Stimulated activated naive B cell treated with anti-CD40 and anti-IgM and Interleukin-4, amounts not matched to agents 10 μg/mL and 1 μg/mL and 100 μg/mL, for 72 hours (primary cell): Measurements from ENCODE around the gene PKD1.
"Not testable (repeated sequence)": the region's sequence is repeated elsewhere in the genome, so short reads cannot be mapped to it uniquely, and the experiment has no call there.

Experiments used
- ATAC-seq, 2 donors: fragments of 150-1000 bp; cut with Tn5 transposase; replicated peaks; 2 replicates each; pipeline ENCODE4 v1.10.0; 2021; ENCODE audit warnings: moderate library complexity in 1 of 2
- DNase-seq: peaks from one replicate; pipeline ENCODE4 v3.0.0; 2021
- H3K27ac Mint-ChIP-seq: one replicate; pipeline ENCODE4 v1.8.0; 2022; ENCODE audit warnings: mild to moderate bottlenecking, mixed read lengths
- H3K27me3 Mint-ChIP-seq, 2 donors: one replicate each; pipeline ENCODE4 v1.8.0; 2022; ENCODE audit warnings: mixed read lengths in 2 of 2
- H3K36me3 Mint-ChIP-seq, 2 donors: one replicate each; pipeline ENCODE4 v1.8.0; 2022; ENCODE audit warnings: mixed read lengths in 2 of 2, mild to moderate bottlenecking in 1 of 2
- H3K4me1 Mint-ChIP-seq, 2 donors: one replicate each; pipeline ENCODE4 v1.8.0; 2022; ENCODE audit warnings: mixed read lengths in 2 of 2, mild to moderate bottlenecking in 1 of 2
- H3K4me3 Mint-ChIP-seq, 2 donors: one replicate each; pipeline ENCODE4 v1.8.0; 2022; ENCODE audit warnings: mild to moderate bottlenecking in 2 of 2, mixed read lengths in 2 of 2, moderate library complexity in 1 of 2
- H3K9me3 Mint-ChIP-seq, 2 donors: one replicate each; pipeline ENCODE4 v1.8.0; 2022; ENCODE audit warnings: mixed read lengths in 2 of 2, mild to moderate bottlenecking in 1 of 2

Gene PKD1

DNA sequence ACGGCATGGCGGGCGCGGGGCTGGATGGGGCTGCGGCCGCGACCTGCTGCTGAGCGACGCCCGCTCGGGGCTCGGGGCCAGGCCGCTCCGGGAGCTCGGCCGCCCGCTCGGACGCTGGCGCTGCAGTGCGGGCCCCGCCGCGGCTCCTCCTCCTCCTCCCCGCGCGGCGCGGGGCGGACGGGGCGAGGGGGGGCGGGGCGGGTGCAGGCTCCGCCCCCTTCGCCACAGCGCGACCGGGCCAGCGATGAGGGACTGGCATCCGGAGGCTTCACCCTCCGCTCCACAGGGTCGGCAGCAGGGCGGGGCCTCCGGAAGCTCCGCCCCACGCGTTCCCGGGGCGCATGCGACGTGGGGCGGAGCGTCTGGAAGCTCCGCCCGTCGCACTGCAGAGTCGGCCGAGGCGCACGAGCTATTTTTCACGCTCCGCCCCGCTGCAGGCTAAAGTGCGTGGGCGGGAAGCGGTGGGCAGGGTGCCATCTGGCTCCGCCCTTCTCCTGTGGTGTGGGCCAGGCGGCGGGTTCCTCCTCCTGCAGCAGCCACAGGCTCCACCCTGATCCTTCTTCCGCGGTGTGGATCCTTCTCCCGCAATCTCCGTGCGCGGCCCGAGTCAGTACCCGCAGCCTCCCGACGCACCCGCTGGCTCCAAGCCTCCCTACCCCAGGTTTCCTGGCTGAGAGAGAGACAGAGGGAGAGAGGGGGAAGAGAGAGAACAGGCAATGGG is at the start of gene PKD1:
Gene PKD1 (minus strand): TSS at position 129 of the 721 bp plus-strand sequence. CDS start 209 bp downstream, outside the sequence.
- H3K36me3 Mint-ChIP-seq = not testable (repeated sequence)
- peaks cover 6 to 25% of the 10 kb centered on the region in 2 donors for H3K4me1 Mint-ChIP-seq
- ATAC-seq = peak; percentile 60 to 75

DNA sequence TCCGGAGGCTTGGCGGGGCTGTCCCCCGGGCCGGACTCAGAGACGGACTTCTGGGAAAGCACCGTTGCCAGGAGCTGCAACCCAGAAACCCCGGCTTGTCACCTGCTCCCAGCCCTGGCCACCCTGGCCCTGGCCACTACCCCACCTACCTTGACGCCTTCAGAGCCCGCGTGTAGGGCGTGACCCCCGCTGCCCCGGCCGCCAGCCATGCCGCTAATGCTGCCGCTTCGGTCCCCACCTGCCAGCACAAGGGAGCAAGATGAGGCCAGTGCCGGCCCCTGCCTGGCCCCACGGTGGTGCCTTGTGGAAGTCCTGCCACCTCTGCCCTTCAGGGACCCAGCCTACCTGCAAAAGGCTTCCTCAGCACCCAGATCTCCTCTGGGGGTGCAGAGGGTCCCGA is 49.3 kb upstream of the PKD1 start:
- Mint-ChIP-seq H3K27ac (no peak overlapping the region), H3K27me3 (no peaks in the 10 kb centered on the region), H3K36me3 (peaks cover 5% of the 10 kb centered on the region in 2 donors), H3K9me3 (no peaks in the 10 kb centered on the region), H3K4me1 (peaks cover 0 to 5% of the 10 kb centered on the region in 2 donors), H3K4me3 (no peak overlapping the region)
- no peak for ATAC-seq
- no peak for DNase-seq

More for the DNA sequence above, at the start of gene PKD1:
- peak; percentile 99 for DNase-seq
- Mint-ChIP-seq H3K27ac (peak within 1 kb of the TSS; percentile 97), H3K4me3 (peak within 1 kb of the TSS; percentile 98 to 99)
- not testable (repeated sequence) for H3K27me3 Mint-ChIP-seq, H3K9me3 Mint-ChIP-seq

DNA sequence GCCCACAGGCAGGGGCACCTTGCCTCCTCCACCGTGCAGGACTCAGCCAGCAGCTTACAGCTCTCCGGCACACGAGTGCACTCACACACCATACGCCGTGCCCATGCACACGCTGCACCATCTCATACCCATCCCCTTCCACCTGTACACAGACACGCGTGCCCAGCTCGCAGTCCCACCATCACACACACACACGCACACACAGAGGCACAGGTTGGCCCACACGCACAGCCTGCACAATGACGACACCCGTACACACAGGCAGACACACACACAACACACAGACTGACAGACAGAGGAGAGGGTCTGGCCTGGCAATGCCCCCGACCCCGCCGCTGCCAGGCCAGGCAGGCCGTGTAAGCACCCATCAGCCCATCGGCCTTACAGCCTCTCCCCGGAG is 48.6 kb upstream of the PKD1 start:
- no peaks in the 10 kb centered on the region for H3K9me3 Mint-ChIP-seq
- peaks cover 0 to 5% of the 10 kb centered on the region in 2 donors for H3K4me1 Mint-ChIP-seq
- peaks cover 0 to 3% of the 10 kb centered on the region in 2 donors for H3K27me3 Mint-ChIP-seq
- ATAC-seq (no peak), DNase-seq (no peak)
- H3K36me3 Mint-ChIP-seq = peaks cover 5 to 7% of the 10 kb centered on the region in 2 donors
- no peak overlapping the region for H3K4me3 Mint-ChIP-seq
- H3K27ac Mint-ChIP-seq = no peak overlapping the region

DNA sequence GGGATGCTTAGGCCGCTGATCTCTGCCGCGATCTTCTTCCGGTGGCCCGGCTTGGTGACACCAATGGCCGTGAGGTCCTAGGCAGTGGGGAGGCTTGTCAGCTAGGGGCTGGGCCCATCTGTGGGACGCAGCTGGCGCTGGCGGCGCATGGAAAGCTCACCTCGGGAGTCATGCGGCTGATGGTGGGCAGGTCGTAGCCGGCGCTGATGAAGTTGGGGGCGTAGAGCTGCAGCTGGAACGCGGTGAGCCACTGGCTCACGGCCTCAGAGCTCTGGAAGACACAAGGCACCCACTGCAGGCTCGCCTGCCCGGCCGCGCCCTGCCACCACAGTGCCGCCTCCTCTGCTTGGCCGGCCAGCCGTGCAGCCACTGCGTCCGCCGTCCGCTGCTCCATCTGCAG is 48.0 kb upstream of the PKD1 start:
- Mint-ChIP-seq H3K27me3 (peaks cover 0 to 5% of the 10 kb centered on the region in 2 donors), H3K36me3 (peaks cover 5 to 8% of the 10 kb centered on the region in 2 donors), H3K27ac (no peak overlapping the region), H3K4me1 (peaks cover 0 to 5% of the 10 kb centered on the region in 2 donors), H3K9me3 (no peaks in the 10 kb centered on the region), H3K4me3 (no peak overlapping the region)
- no peak for DNase-seq
- peak in 1 of 2 donors; percentile 15 for ATAC-seq

DNA sequence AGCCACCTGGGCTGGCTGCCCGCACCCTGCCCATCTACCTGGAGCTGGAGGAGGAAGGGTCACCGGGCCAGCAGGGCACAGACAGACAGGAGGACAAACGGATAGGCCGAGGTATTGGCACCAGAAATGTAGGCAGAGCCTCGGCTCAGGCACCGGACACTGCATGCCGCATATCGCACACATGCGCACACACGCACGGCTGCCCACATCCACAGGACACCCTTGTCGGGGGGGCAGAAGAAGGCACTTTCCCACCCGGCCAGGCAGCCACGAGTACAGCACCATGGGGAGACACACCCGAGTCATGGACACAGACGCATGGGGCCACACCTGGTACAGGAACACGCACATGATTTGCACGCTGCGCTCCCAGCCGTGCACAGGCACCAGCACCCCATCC is 46.3 kb upstream of the PKD1 start:
- peaks cover 0 to 5% of the 10 kb centered on the region in 2 donors for H3K27me3 Mint-ChIP-seq
- H3K27ac Mint-ChIP-seq = no peak overlapping the region
- H3K9me3 Mint-ChIP-seq = no peaks in the 10 kb centered on the region
- ATAC-seq = no peak
- H3K4me1 Mint-ChIP-seq = peaks cover 0 to 7% of the 10 kb centered on the region in 2 donors
- H3K36me3 Mint-ChIP-seq = peaks cover 10 to 16% of the 10 kb centered on the region in 2 donors
- DNase-seq = no peak
- no peak overlapping the region for H3K4me3 Mint-ChIP-seq

DNA sequence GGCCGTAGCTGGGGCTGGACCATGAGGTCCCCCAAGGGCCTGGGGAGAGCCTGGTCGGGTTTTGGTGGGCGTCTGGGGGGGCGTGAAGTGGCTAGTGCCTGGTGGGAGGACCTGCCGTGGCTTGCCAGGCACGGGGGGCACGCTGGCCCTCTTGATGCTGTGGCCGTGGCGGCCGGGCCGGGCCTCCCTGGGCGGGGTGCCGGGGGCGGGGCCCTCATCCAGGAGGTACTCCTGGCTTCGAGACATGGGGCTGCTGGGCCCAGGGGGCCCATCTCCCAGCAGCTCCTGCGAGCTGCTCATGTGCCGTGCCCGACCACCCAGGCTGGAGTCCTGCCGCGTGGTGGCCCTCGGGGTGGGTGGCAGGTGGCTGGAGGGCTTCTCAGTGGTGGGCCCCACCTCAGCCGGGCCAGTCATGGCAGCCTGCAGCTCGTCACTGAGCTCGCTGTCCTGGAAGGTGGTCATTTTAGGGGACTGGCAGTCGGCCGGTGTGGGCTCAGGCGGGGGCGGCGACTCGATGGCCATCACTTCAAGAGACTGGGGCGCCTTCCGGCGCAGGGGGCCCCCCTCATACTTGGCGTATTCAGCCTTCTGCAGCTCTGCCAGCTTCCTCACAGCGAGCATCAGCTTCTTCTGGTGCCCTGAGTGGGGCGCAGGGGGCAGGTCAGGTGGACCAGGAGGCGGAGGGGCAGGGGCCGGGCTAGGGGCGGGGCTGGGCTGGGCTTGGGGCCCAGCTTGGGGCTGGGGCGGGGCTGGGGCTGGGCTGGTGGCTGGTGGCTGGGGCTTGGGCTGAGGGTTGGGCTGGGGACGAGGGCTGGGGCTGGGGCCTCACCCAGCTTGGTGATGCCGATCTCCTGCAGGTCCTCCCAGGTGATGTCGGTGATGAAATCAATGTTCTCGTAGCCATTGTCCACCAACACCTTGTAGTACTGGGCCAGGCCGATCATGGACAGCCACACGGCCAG is 45.5 kb upstream of the PKD1 start:
- ATAC-seq (no peak), DNase-seq (no peak)
- no peak overlapping the region for H3K4me3 Mint-ChIP-seq
- H3K27me3 Mint-ChIP-seq = peaks cover 0 to 5% of the 10 kb centered on the region in 2 donors
- H3K4me1 Mint-ChIP-seq = peaks cover 0 to 7% of the 10 kb centered on the region in 2 donors
- no peaks in the 10 kb centered on the region for H3K9me3 Mint-ChIP-seq
- no peak overlapping the region for H3K27ac Mint-ChIP-seq
- H3K36me3 Mint-ChIP-seq = peaks cover 10 to 19% of the 10 kb centered on the region in 2 donors

DNA sequence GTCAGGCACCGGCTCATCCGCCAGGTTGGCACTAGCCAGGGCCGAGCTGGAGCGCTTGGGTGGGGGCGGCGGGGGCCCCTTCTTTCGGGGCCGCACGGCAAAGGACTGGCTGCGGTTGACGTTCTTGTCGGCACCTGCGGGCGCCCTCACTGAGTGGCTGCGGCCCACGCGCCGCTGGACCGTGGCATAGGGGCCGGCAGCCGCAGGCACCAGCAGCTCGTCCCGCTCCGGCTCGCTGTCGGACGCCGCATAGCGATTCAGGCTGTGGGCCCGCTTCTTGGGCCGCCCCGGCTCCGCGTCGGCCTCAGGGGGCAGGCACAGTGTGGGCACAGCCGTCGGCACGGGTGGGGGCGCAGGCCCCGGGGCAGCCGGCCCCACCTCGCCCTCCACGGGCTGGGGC is 44.8 kb upstream of the PKD1 start:
- ATAC-seq = no peak
- H3K4me3 Mint-ChIP-seq = no peak overlapping the region
- DNase-seq = no peak
- no peak overlapping the region for H3K27ac Mint-ChIP-seq
- no peaks in the 10 kb centered on the region for H3K9me3 Mint-ChIP-seq
- H3K4me1 Mint-ChIP-seq = peaks cover 0 to 7% of the 10 kb centered on the region in 2 donors
- peaks cover 16 to 25% of the 10 kb centered on the region in 2 donors for H3K36me3 Mint-ChIP-seq
- H3K27me3 Mint-ChIP-seq = peaks cover 0 to 5% of the 10 kb centered on the region in 2 donors

DNA sequence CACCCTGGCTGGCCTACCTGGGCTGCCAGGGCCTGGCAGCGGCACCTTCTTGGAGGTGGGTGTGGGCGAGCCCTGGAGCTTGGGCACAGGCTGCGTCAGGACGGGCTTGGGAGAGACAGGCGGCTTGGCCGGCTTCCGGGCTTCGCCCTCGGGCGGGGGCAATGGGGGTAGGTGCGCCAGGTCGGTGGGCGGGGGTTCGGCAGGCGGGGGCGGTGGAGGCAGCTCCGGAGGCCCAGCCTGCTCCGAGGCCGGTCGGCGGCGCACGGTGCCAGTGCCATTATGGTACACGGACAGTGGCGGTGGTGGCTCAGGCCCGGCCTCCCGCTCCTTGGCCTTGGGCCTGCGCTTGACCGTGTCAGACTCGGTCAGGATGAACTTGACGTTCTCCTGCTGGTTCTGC is 43.9 kb upstream of the PKD1 start:
- Mint-ChIP-seq H3K27me3 (peaks cover 0 to 5% of the 10 kb centered on the region in 2 donors), H3K9me3 (no peaks in the 10 kb centered on the region), H3K4me3 (no peak overlapping the region), H3K36me3 (peaks cover 22 to 29% of the 10 kb centered on the region in 2 donors), H3K27ac (no peak overlapping the region), H3K4me1 (peaks cover 0 to 7% of the 10 kb centered on the region in 2 donors)
- DNase-seq = no peak
- ATAC-seq = no peak

DNA sequence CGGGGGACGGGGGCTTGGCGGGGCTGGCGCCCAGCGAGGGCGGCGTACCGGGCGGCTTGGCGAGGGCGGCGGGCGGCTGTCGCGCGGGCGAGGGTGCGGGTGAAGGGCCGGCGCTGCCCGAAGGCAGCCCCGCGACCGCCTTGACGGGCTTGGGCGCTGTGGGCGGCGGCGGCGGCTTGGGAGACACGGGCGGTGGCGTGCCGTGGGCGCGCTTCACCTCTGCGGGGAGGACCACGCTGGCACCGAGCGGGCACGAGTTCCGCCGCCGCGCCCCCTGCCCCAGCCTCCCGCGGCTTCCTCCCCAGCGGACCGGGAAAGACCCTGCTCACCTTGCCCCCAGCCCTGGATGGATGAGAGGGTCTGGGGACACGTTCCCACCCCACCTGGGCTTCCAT is 43.4 kb upstream of the PKD1 start:
- Mint-ChIP-seq H3K27ac (no peak overlapping the region), H3K9me3 (no peaks in the 10 kb centered on the region), H3K4me3 (no peak overlapping the region), H3K36me3 (peaks cover 23 to 34% of the 10 kb centered on the region in 2 donors), H3K4me1 (peaks cover 0 to 4% of the 10 kb centered on the region in 2 donors), H3K27me3 (peaks cover 0 to 5% of the 10 kb centered on the region in 2 donors)
- no peak for DNase-seq
- no peak for ATAC-seq

DNA sequence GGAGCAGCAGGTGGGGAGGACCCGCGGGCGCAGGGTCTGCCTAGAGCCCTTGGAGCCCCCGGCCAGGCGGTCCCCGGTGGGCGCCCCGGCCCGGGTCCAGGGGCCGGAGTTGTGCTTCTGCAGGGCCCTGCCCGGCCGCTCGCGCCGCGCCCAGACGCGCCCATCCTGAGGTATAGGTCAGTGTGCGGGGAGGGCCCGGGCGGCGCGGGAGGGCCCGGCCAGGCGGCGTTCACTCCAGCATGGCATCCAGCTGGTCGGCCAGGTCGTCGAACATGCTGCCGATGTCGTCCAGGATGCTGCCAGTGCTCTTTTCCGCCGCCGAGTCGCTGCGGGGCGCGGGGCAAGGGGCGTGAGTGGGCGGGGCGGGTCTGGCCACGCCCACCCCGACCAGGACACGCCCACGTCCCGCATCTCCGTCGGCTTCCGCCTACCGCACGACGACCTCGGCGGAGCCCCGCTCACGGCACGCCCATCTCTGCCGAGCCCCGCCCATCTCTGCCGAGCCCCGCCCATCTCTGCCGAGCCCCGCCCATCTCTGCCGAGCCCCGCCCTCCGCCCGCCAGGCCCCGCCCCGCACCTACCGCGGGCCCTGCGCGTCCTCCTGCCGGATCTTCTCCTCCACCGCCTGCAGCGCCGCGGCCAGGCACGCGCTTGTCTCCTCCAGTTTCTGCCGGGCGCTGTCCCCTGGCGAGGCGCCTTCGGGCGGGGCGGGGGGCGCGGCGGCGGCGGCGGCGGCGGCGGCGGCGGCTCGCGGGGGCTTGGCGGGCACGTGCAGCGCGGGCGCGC is 42.8 kb upstream of the PKD1 start:
- peaks cover 0 to 4% of the 10 kb centered on the region in 2 donors for H3K4me1 Mint-ChIP-seq
- peaks cover 0 to 5% of the 10 kb centered on the region in 2 donors for H3K27me3 Mint-ChIP-seq
- H3K36me3 Mint-ChIP-seq = peaks cover 26 to 38% of the 10 kb centered on the region in 2 donors
- DNase-seq = no peak
- no peak overlapping the region for H3K27ac Mint-ChIP-seq
- H3K4me3 Mint-ChIP-seq = no peak overlapping the region
- no peaks in the 10 kb centered on the region for H3K9me3 Mint-ChIP-seq
- peak; percentile 50 to 55 for ATAC-seq

DNA sequence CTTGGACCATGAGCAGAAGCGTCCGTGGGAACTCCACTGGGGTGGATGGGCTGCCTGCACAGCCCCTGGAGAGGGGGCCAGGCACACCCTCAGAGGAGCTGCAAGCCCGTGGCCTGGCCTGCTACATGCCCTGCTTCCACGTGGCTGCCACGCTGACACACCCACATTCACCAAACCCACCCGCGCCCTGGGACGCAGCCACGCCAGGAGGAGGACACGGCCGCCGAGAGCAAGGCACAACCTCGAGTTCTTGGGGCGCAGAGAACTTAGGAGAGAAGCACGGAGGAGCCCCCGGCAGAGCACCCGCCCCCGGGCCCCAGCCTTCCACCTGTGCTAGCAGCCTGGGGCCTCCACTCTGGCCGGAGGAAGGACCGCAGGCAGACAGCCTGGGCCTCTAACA is 41.9 kb upstream of the PKD1 start:
- Mint-ChIP-seq H3K36me3 (peaks cover 33 to 38% of the 10 kb centered on the region in 2 donors), H3K4me3 (no peak overlapping the region), H3K4me1 (peaks cover 0 to 2% of the 10 kb centered on the region in 2 donors), H3K9me3 (no peaks in the 10 kb centered on the region), H3K27me3 (peaks cover 0 to 5% of the 10 kb centered on the region in 2 donors), H3K27ac (no peak overlapping the region)
- DNase-seq (no peak), ATAC-seq (no peak)

DNA sequence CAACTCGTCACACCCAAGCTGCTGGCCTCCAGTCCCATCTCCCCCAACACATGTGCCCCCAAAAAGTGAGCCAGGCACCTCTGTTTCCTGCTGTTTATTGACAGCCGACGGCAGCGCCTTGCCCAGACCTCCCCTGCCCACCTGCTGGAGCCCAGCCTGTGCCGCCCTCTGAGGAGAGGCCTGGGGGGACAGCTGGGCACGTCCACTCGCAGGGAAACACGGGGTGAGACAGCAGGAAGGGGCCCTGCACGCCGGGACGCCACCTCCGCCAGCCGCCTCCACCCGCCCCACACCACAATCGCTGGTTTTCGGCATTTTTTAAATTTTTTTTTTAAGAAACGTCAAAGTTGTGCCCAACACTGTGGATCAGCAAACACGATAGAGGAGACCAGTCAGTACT is 41.4 kb upstream of the PKD1 start:
- Mint-ChIP-seq H3K9me3 (no peaks in the 10 kb centered on the region), H3K27me3 (peaks cover 0 to 5% of the 10 kb centered on the region in 2 donors), H3K36me3 (peaks cover 31 to 33% of the 10 kb centered on the region in 2 donors), H3K4me3 (no peak overlapping the region), H3K27ac (no peak overlapping the region), H3K4me1 (peaks cover 0 to 2% of the 10 kb centered on the region in 2 donors)
- DNase-seq (no peak), ATAC-seq (no peak)

DNA sequence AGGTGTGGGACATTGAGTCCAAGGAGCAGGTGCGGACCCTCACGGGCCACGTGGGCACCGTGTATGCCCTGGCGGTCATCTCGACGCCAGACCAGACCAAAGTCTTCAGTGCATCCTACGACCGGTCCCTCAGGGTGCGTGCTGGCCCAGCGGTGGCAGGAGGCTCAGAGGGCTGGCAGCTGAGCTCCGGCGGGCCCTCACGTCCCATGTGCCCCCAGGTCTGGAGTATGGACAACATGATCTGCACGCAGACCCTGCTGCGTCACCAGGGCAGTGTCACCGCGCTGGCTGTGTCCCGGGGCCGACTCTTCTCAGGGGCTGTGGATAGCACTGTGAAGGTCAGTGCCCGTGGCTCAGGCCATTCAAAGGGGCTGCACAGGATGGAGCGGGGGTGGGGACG is 40.3 kb upstream of the PKD1 start:
- ATAC-seq (no peak), DNase-seq (no peak)
- Mint-ChIP-seq H3K36me3 (peaks cover 28 to 36% of the 10 kb centered on the region in 2 donors), H3K9me3 (no peaks in the 10 kb centered on the region), H3K27me3 (peaks cover 0 to 5% of the 10 kb centered on the region in 2 donors), H3K27ac (no peak overlapping the region), H3K4me1 (peaks cover 0 to 2% of the 10 kb centered on the region in 2 donors), H3K4me3 (no peak overlapping the region)

DNA sequence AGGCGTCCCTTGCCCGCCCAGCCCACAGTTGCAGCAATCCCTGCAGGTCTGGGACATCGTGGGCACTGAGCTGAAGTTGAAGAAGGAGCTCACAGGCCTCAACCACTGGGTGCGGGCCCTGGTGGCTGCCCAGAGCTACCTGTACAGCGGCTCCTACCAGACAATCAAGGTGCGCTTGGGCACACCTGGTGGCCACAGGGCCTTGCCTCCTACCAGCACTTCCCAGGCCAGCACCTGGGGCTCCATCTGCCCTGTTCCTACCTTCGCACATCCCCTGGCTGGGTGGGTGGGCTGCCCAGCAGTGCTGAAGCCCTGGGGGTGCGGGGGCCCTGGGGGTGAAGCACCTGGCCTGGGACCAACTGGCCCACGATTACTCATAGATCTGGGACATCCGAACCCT is 39.8 kb upstream of the PKD1 start:
- Mint-ChIP-seq H3K27ac (no peak overlapping the region), H3K36me3 (peaks cover 28 to 36% of the 10 kb centered on the region in 2 donors), H3K9me3 (no peaks in the 10 kb centered on the region), H3K4me1 (peaks cover 0 to 2% of the 10 kb centered on the region in 2 donors), H3K27me3 (peaks cover 0 to 5% of the 10 kb centered on the region in 2 donors), H3K4me3 (no peak overlapping the region)
- DNase-seq (no peak), ATAC-seq (no peak)
